Prostate gland (tissue), 2 donors: Measurements from ENCODE around the gene CARMIL1.

Source experiments
- CTCF ChIP-seq, 4 experiments: fragments of 200-600 bp in 2 of 4; fragments of 450-650 bp in 2 of 4; sonication (generic) in 2 of 4; IDR thresholded peaks; 1 replicate in 3 of 4; 2 replicates in 1 of 4; pipeline ENCODE4 v1.5.1; 2016 to 2019; ENCODE audit warnings: antibody characterized with exemption in 4 of 4, mild to moderate bottlenecking in 2 of 4, moderate library complexity in 2 of 4
- POLR2A ChIP-seq: fragments of 450-650 bp; IDR thresholded peaks from one replicate; pipeline ENCODE4 v1.6.1; 2016; ENCODE audit warnings: antibody characterized with exemption, mild to moderate bottlenecking
- POLR2AphosphoS5 ChIP-seq: sonication (generic); formaldehyde crosslinking; IDR thresholded peaks from one replicate; pipeline ENCODE4 v1.6.1; 2017; ENCODE audit warnings: antibody characterized with exemption

- no peak for TF ChIP-seq POLR2A
- TF ChIP-seq CTCF (IDR thresholded peaks at IDR 0.05): no peak
- TF ChIP-seq POLR2AphosphoS5: no peak
Measured at GRCh38 chr6:25366903-25367545, 87.8 kb downstream of the CARMIL1 start.
